Prostate gland (tissue), 2 donors: ENCODE results near the gene GGACT.

Experiments used
- POLR2A ChIP-seq: fragments of 450-650 bp; IDR thresholded peaks from one replicate; pipeline ENCODE4 v1.6.1; 2016; ENCODE audit warnings: antibody characterized with exemption, mild to moderate bottlenecking
- POLR2AphosphoS5 ChIP-seq: sonication (generic); formaldehyde crosslinking; IDR thresholded peaks from one replicate; pipeline ENCODE4 v1.6.1; 2017; ENCODE audit warnings: antibody characterized with exemption
- TF ChIP-seq, protein P1 (sequence below), 4 experiments: fragments of 200-600 bp in 2 of 4; fragments of 450-650 bp in 2 of 4; sonication (generic) in 2 of 4; IDR thresholded peaks; 1 replicate in 3 of 4; 2 replicates in 1 of 4; pipeline ENCODE4 v1.5.1; 2016 to 2019; ENCODE audit warnings: antibody characterized with exemption in 4 of 4, mild to moderate bottlenecking in 2 of 4, moderate library complexity in 2 of 4

GRCh38 chr13:100613031-100613430 is 24.4 kb upstream of the GGACT start:
- TF ChIP-seq POLR2AphosphoS5 (no peak), POLR2A (no peak)
- TF ChIP-seq, protein P1, sequence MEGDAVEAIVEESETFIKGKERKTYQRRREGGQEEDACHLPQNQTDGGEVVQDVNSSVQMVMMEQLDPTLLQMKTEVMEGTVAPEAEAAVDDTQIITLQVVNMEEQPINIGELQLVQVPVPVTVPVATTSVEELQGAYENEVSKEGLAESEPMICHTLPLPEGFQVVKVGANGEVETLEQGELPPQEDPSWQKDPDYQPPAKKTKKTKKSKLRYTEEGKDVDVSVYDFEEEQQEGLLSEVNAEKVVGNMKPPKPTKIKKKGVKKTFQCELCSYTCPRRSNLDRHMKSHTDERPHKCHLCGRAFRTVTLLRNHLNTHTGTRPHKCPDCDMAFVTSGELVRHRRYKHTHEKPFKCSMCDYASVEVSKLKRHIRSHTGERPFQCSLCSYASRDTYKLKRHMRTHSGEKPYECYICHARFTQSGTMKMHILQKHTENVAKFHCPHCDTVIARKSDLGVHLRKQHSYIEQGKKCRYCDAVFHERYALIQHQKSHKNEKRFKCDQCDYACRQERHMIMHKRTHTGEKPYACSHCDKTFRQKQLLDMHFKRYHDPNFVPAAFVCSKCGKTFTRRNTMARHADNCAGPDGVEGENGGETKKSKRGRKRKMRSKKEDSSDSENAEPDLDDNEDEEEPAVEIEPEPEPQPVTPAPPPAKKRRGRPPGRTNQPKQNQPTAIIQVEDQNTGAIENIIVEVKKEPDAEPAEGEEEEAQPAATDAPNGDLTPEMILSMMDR (IDR thresholded peaks at IDR 0.05): no peak
